ENCODE results near the gene ADAMTS12.
A peak's percentile ranks its signal among the peaks of the same experiment; 100 is the strongest.

The ADAMTS12 gene

DNA sequence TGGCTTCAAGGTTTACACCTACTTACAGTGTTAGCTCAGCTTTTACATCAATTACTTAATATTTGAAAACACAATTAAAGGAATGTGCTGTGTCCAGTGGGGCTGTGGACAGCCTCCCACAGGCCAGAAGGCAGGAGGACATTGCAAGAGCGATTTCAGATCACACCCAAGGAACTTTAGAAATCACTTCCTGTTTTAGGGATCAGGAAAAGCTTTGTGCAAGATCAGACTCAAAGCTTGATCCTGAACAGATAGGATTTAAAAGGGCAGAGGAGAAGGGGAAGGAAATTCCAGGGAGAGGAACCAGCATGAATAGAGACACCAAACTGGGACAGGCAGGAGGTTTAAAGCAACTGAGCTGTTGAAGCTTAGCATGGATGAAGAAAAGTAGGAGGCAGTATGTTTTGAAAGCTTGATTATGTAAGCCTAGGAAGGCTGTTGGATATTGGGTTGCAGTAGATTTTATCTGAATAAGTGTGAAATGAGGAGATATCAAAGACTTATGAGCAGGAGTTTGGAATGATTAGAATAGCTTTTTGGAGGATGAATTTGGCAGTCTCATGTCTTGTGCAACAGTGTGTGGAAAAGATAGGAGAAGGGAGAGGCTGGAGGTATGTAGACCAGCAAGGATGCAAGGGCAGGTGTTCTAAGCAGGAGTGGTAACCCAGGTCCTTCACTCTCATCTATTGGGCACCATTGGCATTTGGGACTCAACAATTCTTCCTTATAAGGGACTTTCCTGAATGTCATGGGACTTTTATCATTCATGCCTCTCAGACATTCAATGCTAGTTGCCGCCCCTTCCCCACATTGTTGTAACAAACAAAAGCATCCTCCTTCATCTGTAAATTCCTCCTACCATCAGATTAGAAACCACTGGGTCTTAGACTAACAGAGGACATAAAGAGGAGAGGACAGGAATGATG lies 327.5 kb downstream of the ADAMTS12 start:
- TF ChIP-seq, protein P1, sequence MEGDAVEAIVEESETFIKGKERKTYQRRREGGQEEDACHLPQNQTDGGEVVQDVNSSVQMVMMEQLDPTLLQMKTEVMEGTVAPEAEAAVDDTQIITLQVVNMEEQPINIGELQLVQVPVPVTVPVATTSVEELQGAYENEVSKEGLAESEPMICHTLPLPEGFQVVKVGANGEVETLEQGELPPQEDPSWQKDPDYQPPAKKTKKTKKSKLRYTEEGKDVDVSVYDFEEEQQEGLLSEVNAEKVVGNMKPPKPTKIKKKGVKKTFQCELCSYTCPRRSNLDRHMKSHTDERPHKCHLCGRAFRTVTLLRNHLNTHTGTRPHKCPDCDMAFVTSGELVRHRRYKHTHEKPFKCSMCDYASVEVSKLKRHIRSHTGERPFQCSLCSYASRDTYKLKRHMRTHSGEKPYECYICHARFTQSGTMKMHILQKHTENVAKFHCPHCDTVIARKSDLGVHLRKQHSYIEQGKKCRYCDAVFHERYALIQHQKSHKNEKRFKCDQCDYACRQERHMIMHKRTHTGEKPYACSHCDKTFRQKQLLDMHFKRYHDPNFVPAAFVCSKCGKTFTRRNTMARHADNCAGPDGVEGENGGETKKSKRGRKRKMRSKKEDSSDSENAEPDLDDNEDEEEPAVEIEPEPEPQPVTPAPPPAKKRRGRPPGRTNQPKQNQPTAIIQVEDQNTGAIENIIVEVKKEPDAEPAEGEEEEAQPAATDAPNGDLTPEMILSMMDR (IDR thresholded peaks at IDR 0.05), result no peak

DNA sequence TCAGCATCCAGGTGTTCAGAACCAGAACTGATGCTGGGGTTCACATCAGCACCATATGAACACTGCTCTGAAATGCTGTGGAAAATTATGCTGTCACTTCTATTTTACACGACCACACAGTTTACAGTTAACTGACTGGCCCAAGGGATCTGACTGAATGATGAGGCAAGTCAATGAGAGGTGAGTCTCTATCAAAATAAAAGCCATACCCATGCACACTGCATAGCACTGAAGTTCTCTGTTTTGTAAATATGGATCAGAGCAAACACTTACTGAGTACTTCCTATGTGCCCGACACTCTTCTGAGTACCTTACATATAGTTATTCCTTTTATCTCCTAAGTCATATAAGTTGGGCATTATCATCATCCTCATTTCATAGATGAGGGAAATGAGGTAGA lies 328.3 kb downstream of the ADAMTS12 start:
- TF ChIP-seq, protein P1 (IDR thresholded peaks at IDR 0.05), result no peak

DNA sequence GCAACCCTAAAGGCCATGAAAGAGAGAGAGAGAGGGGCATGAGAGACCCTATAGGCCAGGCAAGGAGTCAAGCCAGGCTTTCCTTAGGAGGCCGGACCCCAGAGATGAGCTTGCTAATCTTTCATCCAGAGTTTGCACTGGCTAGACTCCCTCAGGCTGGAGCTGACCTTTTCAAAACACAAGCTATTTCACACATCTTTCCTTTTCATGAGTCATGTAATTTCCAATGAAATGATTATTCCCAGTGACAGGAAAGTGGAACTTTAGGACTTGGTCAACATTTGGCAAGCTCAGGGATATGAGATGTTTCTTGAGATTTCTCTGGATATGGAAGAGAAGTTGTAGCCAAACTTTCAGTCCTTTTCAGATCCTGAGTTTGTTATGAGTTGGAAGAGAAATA lies 333.3 kb downstream of the ADAMTS12 start:
- TF ChIP-seq, protein P1 (IDR thresholded peaks at IDR 0.05), result no peak

DNA sequence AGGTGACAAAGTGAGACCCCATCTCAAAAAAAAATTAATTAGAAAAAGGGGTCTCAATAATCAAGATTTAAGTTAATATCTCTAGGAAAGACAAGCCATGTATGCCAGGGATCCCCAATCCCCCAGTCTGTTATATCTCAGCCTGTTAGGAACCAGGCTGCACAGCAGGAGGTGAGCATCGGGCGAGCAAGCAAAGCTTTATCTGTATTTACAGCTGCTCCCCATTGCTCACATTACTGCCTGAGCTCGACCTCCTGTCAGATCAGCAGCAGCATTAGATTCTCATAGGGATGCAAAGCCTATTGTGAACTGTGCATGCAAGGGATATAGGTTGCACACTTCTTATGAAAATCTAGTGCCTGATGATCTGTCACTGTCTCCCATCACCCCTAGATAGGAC lies 334.2 kb downstream of the ADAMTS12 start:
- TF ChIP-seq, protein P1 (IDR thresholded peaks at IDR 0.05), result no peak

DNA sequence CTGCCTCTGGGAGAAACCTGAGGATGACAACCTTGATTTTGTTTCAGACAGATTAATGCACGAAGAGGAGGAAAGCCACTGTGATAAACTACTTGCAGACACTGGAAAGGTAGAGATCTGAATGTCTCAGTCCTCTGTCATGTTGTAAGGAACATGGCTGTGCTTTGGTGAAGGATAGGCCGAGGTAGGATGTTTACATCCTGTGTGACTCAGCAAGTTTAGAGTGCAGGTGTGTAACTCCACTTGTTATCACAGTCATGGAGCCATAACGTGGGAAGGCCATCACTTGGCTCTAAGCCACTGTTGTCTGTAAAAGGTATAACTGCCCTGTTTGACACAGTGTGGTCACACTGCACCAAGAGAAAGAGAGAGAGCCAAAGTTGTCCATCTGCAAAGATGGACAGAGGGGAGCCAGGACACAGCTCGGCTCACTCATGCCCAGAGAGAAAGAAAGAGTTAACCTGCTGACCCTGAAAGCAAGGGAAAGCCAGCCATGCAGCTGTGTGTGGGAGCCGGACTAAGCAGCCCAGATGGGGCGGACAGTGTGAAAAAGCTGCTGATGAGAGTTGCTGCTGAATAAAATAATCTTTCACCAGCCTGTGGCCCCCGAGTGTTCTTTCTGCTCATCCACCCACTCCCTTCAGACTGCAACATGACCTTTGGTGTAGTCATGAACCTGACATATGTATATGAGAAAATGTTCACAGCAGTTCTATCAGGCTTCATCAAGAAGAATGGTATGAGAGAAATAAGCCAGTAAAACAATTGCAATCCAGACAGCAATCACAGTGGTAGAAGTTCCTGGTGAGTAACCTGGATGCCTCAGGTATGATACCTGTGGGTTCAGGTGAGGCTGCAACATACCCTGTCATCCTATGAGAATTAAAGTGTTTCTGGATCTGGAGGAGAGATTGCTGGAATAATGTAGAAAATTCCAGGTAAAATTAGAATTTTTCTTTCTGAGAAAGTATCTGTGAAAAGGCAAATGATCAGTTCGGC lies 335.2 kb downstream of the ADAMTS12 start:
- TF ChIP-seq, protein P1 (IDR thresholded peaks at IDR 0.05), result no peak

DNA sequence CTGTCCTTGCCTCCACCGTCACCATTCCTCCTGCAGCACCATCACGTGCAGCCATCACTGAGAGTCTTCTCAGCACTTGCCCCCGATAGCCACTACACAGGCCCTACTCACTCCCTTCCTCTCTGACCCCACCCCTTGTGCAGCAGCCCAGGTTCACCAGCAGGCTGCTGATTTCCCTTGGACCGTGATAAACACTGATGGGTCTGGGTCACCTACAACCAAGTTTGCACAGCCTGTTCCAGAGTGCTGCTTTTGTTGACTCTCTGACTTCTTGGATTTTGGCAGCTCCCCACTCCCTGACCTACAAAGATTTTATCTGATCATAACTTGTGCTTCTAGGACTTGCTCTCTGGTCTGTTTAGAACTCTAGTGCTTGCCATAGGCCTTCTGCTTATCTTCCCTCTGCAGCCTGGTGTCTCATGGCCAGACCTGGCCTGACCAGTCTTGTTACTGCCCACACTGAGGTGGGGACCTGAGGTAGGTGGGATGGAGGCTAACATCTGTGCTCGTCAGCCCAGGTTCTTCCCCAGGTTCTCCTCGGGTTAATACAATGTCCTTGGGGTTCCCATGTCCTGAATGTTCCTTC lies 341.7 kb downstream of the ADAMTS12 start:
- TF ChIP-seq, protein P1 (IDR thresholded peaks at IDR 0.05), result peak; percentile 14; the same call in 1 of the 2 replicates

DNA sequence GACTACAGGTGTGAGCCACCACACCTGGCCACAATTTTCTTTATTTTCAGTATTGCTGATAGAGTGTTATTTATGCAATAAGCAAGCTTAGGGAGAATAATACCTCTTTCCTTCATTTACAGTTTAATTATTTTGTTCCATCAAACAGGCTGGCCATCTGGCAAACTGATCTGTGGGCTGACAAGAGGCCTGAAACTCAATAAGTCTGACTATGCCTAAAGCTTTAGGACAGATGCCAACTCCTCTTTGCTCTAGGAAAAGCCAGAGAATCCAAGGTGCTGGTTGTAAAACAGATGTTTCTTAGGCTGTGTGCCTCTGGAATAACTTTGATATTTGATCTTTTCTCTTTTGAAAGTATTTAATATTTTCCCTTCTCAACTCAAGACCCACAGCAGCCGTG lies 352.6 kb downstream of the ADAMTS12 start:
- TF ChIP-seq, protein P1 (IDR thresholded peaks at IDR 0.05), result no peak

Measured in LNCAP (cell line).